ENCODE measurements around the gene MID1.

MID1 gene

GRCh38 chrX:10620121-10620699 is at the start of gene MID1:
TSS of gene MID1 (minus strand) at chrX:10620585. CDS start at chrX:10567547, 53,038 bp downstream.
- no peak for DNase-seq (ENCODE audit: low read depth in 2 of 2)

- no peak for DNase-seq (ENCODE audit: low read depth in 2 of 2)
Observed at GRCh38 chrX:10667143-10667542, 46.8 kb upstream of the MID1 start.

GRCh38 chrX:10666102-10666501 is 45.7 kb upstream of the MID1 start:
- DNase-seq (ENCODE audit: low read depth in 2 of 2), result no peak

- DNase-seq (ENCODE audit: low read depth in 2 of 2), result no peak
Observed at GRCh38 chrX:10665681-10666080, 45.3 kb upstream of the MID1 start.

GRCh38 chrX:10660171-10660570 is 39.8 kb upstream of the MID1 start:
- DNase-seq (ENCODE audit: low read depth in 2 of 2), result no peak

GRCh38 chrX:10656214-10656613 is 35.8 kb upstream of the MID1 start:
- DNase-seq (ENCODE audit: low read depth in 2 of 2), result no peak

GRCh38 chrX:10654960-10655359 is 34.6 kb upstream of the MID1 start:
- DNase-seq (ENCODE audit: low read depth in 2 of 2), result no peak

GRCh38 chrX:10653302-10653701 is 32.9 kb upstream of the MID1 start:
- DNase-seq (ENCODE audit: low read depth in 2 of 2), result no peak

GRCh38 chrX:10649265-10649664 is 28.9 kb upstream of the MID1 start:
- no peak for DNase-seq (ENCODE audit: low read depth in 2 of 2)

- no peak for DNase-seq (ENCODE audit: low read depth in 2 of 2)
Observed at GRCh38 chrX:10648614-10649013, 28.2 kb upstream of the MID1 start.

GRCh38 chrX:10636851-10637250 is 16.5 kb upstream of the MID1 start:
- no peak for DNase-seq (ENCODE audit: low read depth in 2 of 2)

GRCh38 chrX:10636337-10636736 is 16.0 kb upstream of the MID1 start:
- DNase-seq (ENCODE audit: low read depth in 2 of 2), result no peak

- DNase-seq (ENCODE audit: low read depth in 2 of 2), result no peak
Observed at GRCh38 chrX:10634392-10635161, 14.2 kb upstream of the MID1 start.

- DNase-seq (ENCODE audit: low read depth in 2 of 2), result no peak
Observed at GRCh38 chrX:10633722-10634121, 13.3 kb upstream of the MID1 start.

- DNase-seq (ENCODE audit: low read depth in 2 of 2), result no peak
Observed at GRCh38 chrX:10631416-10632145, 11.2 kb upstream of the MID1 start.

- no peak for DNase-seq (ENCODE audit: low read depth in 2 of 2)
Observed at GRCh38 chrX:10630320-10630719, 9.9 kb upstream of the MID1 start.

- no peak for DNase-seq (ENCODE audit: low read depth in 2 of 2)
Observed at GRCh38 chrX:10629905-10630304, 9.5 kb upstream of the MID1 start.

- no peak for DNase-seq (ENCODE audit: low read depth in 2 of 2)
Observed at GRCh38 chrX:10628906-10629305, 8.5 kb upstream of the MID1 start.

- no peak for DNase-seq (ENCODE audit: low read depth in 2 of 2)
Observed at GRCh38 chrX:10622197-10622596, 1.8 kb upstream of the MID1 start.

GRCh38 chrX:10619425-10620046 is 849 bp downstream of the MID1 start:
- no peak for DNase-seq (ENCODE audit: low read depth in 2 of 2)

GRCh38 chrX:10618961-10619360 is 1.4 kb downstream of the MID1 start:
- no peak for DNase-seq (ENCODE audit: low read depth in 2 of 2)

- DNase-seq (ENCODE audit: low read depth in 2 of 2), result no peak
Observed at GRCh38 chrX:10617999-10618351, 2.4 kb downstream of the MID1 start.

All from activated CD8-positive, alpha-beta memory T cell treated with anti-CD3 and anti-CD28 coated beads for 4 hours (primary cell).